ENCODE measurements around the gene FCN1.

FCN1 gene

DNA sequence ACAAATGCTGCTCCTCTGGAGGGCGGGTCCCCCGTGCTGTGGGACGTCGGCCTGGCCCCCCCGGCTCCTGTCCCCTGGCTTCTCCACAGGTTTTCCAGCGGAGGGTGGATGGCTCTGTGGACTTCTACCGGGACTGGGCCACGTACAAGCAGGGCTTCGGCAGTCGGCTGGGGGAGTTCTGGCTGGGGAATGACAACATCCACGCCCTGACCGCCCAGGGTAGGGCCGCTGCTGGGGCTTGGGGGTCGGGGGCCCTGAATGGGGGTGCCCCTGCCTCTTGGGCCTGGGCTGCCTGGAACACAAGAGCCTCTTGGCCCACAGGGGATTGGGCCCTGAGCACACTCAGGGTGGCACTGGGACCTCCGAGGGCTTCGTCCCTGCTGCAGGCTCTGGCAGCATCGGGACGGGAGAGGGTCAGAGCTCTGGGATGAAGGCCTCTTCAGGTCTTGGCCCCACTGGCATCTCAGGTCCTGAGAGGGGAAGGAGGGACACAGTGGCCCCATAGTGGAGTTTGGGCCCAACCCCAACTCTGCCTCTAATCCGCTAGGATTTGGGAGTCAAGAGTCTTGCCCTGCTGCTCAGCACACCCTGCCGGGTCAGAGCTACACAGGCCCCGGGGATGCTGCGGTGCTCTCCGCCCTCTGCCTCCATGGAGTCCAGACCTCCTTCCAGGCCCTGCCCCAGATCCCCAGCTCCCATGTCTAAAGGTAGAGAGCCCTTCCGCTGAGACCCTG lies 31.9 kb downstream of the FCN1 start:
- no peak for DNase-seq (ENCODE audit: low read depth)
- TF ChIP-seq MAX (IDR thresholded peaks at IDR 0.05; ENCODE audit: low read depth, low read length) (no peak), POLR2A (IDR thresholded peaks at IDR 0.05; ENCODE audit: extremely low read depth, insufficient read length) (no peak), MYC (IDR thresholded peaks at IDR 0.05; ENCODE audit: low read depth, low read length) (no peak)
- TF ChIP-seq, protein P1, sequence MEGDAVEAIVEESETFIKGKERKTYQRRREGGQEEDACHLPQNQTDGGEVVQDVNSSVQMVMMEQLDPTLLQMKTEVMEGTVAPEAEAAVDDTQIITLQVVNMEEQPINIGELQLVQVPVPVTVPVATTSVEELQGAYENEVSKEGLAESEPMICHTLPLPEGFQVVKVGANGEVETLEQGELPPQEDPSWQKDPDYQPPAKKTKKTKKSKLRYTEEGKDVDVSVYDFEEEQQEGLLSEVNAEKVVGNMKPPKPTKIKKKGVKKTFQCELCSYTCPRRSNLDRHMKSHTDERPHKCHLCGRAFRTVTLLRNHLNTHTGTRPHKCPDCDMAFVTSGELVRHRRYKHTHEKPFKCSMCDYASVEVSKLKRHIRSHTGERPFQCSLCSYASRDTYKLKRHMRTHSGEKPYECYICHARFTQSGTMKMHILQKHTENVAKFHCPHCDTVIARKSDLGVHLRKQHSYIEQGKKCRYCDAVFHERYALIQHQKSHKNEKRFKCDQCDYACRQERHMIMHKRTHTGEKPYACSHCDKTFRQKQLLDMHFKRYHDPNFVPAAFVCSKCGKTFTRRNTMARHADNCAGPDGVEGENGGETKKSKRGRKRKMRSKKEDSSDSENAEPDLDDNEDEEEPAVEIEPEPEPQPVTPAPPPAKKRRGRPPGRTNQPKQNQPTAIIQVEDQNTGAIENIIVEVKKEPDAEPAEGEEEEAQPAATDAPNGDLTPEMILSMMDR (IDR thresholded peaks at IDR 0.05; ENCODE audit: low read depth, low read length): no peak
- H3K4me3 ChIP-seq (ENCODE audit: low read depth, low read length): no peak overlapping the region

DNA sequence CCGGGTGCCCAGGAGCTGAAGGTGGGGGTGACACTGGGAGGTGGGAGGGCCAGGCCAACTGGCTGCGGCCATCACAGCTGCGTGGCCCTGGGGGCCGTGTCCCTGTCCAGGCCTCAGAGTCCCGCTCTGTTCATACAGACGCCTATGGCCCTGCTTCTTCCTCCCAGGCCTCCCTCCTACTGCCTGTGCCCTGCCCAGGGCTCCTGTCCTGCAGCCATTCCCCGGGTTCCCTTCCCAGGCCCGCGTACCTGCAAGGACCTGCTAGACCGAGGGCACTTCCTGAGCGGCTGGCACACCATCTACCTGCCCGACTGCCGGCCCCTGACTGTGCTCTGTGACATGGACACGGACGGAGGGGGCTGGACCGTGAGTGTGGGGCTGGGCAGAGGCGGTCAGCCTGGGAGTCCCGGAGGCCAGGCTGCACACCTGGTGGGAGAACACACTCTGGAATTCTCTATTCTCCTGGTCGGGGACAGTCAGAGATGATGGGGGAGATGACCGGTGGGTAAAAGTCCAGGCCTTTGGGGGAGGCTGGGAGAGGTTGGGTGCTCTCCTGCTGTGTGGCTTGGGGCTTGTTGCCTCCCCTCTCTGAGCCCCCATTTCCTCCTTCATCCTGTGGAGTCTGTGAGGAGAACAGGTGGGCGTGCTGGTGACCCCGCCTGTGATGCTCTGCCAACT lies 32.6 kb downstream of the FCN1 start:
- no peak for DNase-seq (ENCODE audit: low read depth)
- TF ChIP-seq, protein P1 (IDR thresholded peaks at IDR 0.05; ENCODE audit: low read depth, low read length): no peak
- TF ChIP-seq MAX (IDR thresholded peaks at IDR 0.05; ENCODE audit: low read depth, low read length) (no peak), POLR2A (IDR thresholded peaks at IDR 0.05; ENCODE audit: extremely low read depth, insufficient read length) (no peak), MYC (IDR thresholded peaks at IDR 0.05; ENCODE audit: low read depth, low read length) (no peak)
- H3K4me3 ChIP-seq (ENCODE audit: low read depth, low read length): no peak overlapping the region

DNA sequence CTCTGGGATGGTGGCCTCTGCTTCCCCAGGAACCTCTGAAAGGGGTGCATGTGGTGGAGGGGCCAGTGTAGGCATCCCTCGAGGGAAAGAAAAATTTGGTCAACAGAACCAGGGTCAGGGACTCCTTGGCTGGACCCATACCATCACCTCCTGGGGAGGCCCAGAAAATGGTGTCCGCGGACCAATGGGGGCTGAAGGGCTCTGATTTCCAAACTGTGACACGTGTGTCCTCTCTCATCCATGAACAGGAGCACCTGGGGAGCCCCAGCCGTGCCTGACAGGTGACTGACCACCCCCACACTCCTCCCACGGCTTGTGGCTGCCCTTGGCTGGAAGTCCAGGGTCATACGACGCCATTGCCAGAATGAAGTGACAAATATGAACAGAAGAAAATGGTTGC lies 33.2 kb downstream of the FCN1 start:
- no peak overlapping the region for H3K4me3 ChIP-seq (ENCODE audit: low read depth, low read length)
- TF ChIP-seq, protein P1 (IDR thresholded peaks at IDR 0.05; ENCODE audit: low read depth, low read length): no peak
- TF ChIP-seq MAX (IDR thresholded peaks at IDR 0.05; ENCODE audit: low read depth, low read length) (no peak), MYC (IDR thresholded peaks at IDR 0.05; ENCODE audit: low read depth, low read length) (no peak), POLR2A (IDR thresholded peaks at IDR 0.05; ENCODE audit: extremely low read depth, insufficient read length) (no peak)
- no peak for DNase-seq (ENCODE audit: low read depth)

- no peak for DNase-seq (ENCODE audit: low read depth)
- no peak overlapping the region for H3K4me3 ChIP-seq (ENCODE audit: low read depth, low read length)
- TF ChIP-seq POLR2A (IDR thresholded peaks at IDR 0.05; ENCODE audit: extremely low read depth, insufficient read length): no peak
- no peak for TF ChIP-seq MAX (IDR thresholded peaks at IDR 0.05; ENCODE audit: low read depth, low read length)
- TF ChIP-seq, protein P1 (IDR thresholded peaks at IDR 0.05; ENCODE audit: low read depth, low read length): no peak
- TF ChIP-seq MYC (IDR thresholded peaks at IDR 0.05; ENCODE audit: low read depth, low read length): no peak
Observed at GRCh38 chr9:134883040-134883782, 34.5 kb downstream of the FCN1 start.

GRCh38 chr9:134882204-134882785 lies 35.4 kb downstream of the FCN1 start:
- TF ChIP-seq POLR2A (IDR thresholded peaks at IDR 0.05; ENCODE audit: extremely low read depth, insufficient read length) (no peak), MAX (IDR thresholded peaks at IDR 0.05; ENCODE audit: low read depth, low read length) (no peak), MYC (IDR thresholded peaks at IDR 0.05; ENCODE audit: low read depth, low read length) (no peak)
- TF ChIP-seq, protein P1 (IDR thresholded peaks at IDR 0.05; ENCODE audit: low read depth, low read length): no peak
- no peak for DNase-seq (ENCODE audit: low read depth)
- H3K4me3 ChIP-seq (ENCODE audit: low read depth, low read length): no peak overlapping the region

All from NB4 (cell line).